Keratinocyte (primary cell): ENCODE measurements around the gene FCER1G. TPM values are rescaled to one million over a fixed set of nuclear protein-coding genes. Genes with fewer than 3 reads are reported as not detected.

Experiments used
- DNase-seq: peaks from one replicate; pipeline ENCODE4 v3.0.0-alpha.2; 2011; ENCODE audit warnings: low read depth, missing footprints, low spot score
- FAIRE-seq: peaks from 2 replicates; lab custom pipeline; 2011; peaks lifted over from hg19 to GRCh38; lab: Jason Lieb, UNC
- H2AFZ ChIP-seq: 2 replicates; pipeline ENCODE4 v1.6.0; 2012; ENCODE audit warnings: low read length, control low read depth, inconsistent platforms; ENCODE audit not compliant: control insufficient read depth
- H3K27ac ChIP-seq: 2 replicates; pipeline ENCODE4 v1.5.1; 2011; ENCODE audit warnings: low read length; ENCODE audit not compliant: control insufficient read depth, insufficient read depth
- H3K27me3 ChIP-seq: 3 replicates; pipeline ENCODE4 v1.6.0; 2011; ENCODE audit warnings: low read length; ENCODE audit not compliant: control insufficient read depth, insufficient read depth; ENCODE audit errors: extremely low read depth
- H3K36me3 ChIP-seq, 2 experiments: 2 replicates in 1 of 2; 3 replicates in 1 of 2; pipeline ENCODE4 v1.5.1; 2011; ENCODE audit warnings: low read length in 2 of 2, mild to moderate bottlenecking in 1 of 2; ENCODE audit not compliant: control insufficient read depth in 2 of 2, insufficient read depth in 2 of 2; ENCODE audit errors: extremely low read depth in 1 of 2
- H3K4me1 ChIP-seq: 3 replicates; pipeline ENCODE4 v1.5.1; 2011; ENCODE audit warnings: low read length; ENCODE audit not compliant: control insufficient read depth, insufficient read depth; ENCODE audit errors: extremely low read depth
- H3K4me2 ChIP-seq: 3 replicates; pipeline ENCODE4 v1.6.0; 2011; ENCODE audit warnings: low read depth, low read length; ENCODE audit not compliant: control insufficient read depth, insufficient read depth; ENCODE audit errors: extremely low read depth
- H3K4me3 ChIP-seq, 3 experiments: fragments of 200-600 bp in 1 of 3; sonication (generic) in 1 of 3; 2 replicates in 2 of 3; 3 replicates in 1 of 3; pipeline ENCODE4 v1.5.1; 2011 to 2016; ENCODE audit warnings: low read length in 3 of 3, mild to moderate bottlenecking in 3 of 3, control low read depth in 2 of 3, inconsistent platforms in 1 of 3, low read depth in 1 of 3, mixed read lengths in 1 of 3, mixed run types in 1 of 3, moderate library complexity in 1 of 3; ENCODE audit not compliant: control insufficient read depth in 2 of 3, insufficient read depth in 2 of 3; ENCODE audit errors: extremely low read depth in 1 of 3
- H3K79me2 ChIP-seq: 2 replicates; pipeline ENCODE4 v1.6.0; 2012; ENCODE audit warnings: low read length; ENCODE audit not compliant: control insufficient read depth, insufficient read depth
- H3K9ac ChIP-seq: 3 replicates; pipeline ENCODE4 v1.6.0; 2011; ENCODE audit warnings: low read length; ENCODE audit not compliant: control insufficient read depth, insufficient read depth; ENCODE audit errors: extremely low read depth
- H3K9me1 ChIP-seq: 3 replicates; pipeline ENCODE4 v1.6.0; 2011; ENCODE audit warnings: low read length; ENCODE audit not compliant: control insufficient read depth, insufficient read depth; ENCODE audit errors: extremely low read depth
- H3K9me3 ChIP-seq: 2 replicates; pipeline ENCODE4 v1.5.1; 2012; ENCODE audit warnings: low read depth, low read length; ENCODE audit not compliant: control insufficient read depth
- H4K20me1 ChIP-seq: 3 replicates; pipeline ENCODE4 v1.6.0; 2011; ENCODE audit warnings: low read length; ENCODE audit not compliant: control insufficient read depth, insufficient read depth; ENCODE audit errors: extremely low read depth
- EZH2 ChIP-seq: IDR thresholded peaks from one replicate; pipeline ENCODE4 v1.6.1; 2012; ENCODE audit warnings: inconsistent platforms, mild to moderate bottlenecking, low read length, moderate library complexity
- dilution Hi-C: fragments of 300-500 bp; cut with MboI; formaldehyde crosslinking; loops from one replicate; pipeline ENCODE4 v1.7.0; 2020; ENCODE audit warnings: low sequenced_read_pairs; ENCODE audit not compliant: extremely low pct_ligation_motif_present
- polyA plus RNA-seq, 5 experiments: library from polyadenylated mRNA; depleted of rRNA in 3 of 5; stranded (reverse) in 3 of 5; stranded (forward) in 1 of 5; unstranded in 1 of 5; fragments of >200 nt; gene quantifications; 1 replicate in 1 of 5; 2 replicates in 3 of 5; 3 replicates in 1 of 5; pipeline versions ENCODE4 v1.2.1 to v1.2.3, GENCODE V29; 2011 to 2012; ENCODE audit warnings: missing spikeins in 2 of 5, low read depth in 1 of 5, low replicate concordance in 1 of 5
- TF ChIP-seq, protein P1 (sequence below), 3 experiments: IDR thresholded peaks in 1 of 3; conservative IDR thresholded peaks in 1 of 3; optimal IDR thresholded peaks in 1 of 3; 2 replicates in 2 of 3; 3 replicates in 1 of 3; pipeline versions ENCODE3 to v1.5.1; 2011; ENCODE audit warnings: low read length in 3 of 3, mild to moderate bottlenecking in 3 of 3, moderate library complexity in 2 of 3, control low read depth in 1 of 3, inconsistent platforms in 1 of 3; ENCODE audit not compliant: insufficient read depth in 2 of 3; ENCODE audit errors: extremely low read depth in 1 of 3

Gene FCER1G
- polyA plus RNA-seq, 1 donor (not counting 4 experiments of a cell fraction or from before 2014, with no cell fraction given) = 1.2 TPM

- H3K4me3 ChIP-seq = no peak overlapping the region
These were observed 2.0 kb downstream of the FCER1G start for GRCh38 chr1:161216945-161217712.

GRCh38 chr1:161217831-161218230, 2.7 kb downstream of the FCER1G start:
- Histone ChIP-seq H3K36me3 (peaks cover 0 to 14% of the 10 kb centered on the region in 2 experiments), H3K9me3 (no peaks in the 10 kb centered on the region), H3K4me2 (no peak overlapping the region), H3K79me2 (no peaks in the 10 kb centered on the region), H3K9ac (no peak overlapping the region), H3K4me3 (no peak overlapping the region), H3K9me1 (no peaks in the 10 kb centered on the region), H4K20me1 (no peaks in the 10 kb centered on the region), H3K27ac (no peak overlapping the region), H3K27me3 (no peaks in the 10 kb centered on the region), H3K4me1 (no peaks in the 10 kb centered on the region), H2AFZ (no peak overlapping the region)
- dilution Hi-C loops = no loop called here
- no peak for FAIRE-seq
- no peak for TF ChIP-seq EZH2
- no peak for DNase-seq

More at GRCh38 chr1:161216945-161217712, 2.0 kb downstream of the FCER1G start:
- Histone ChIP-seq H3K79me2 (no peaks in the 10 kb centered on the region), H3K27ac (no peak overlapping the region), H3K9me3 (no peaks in the 10 kb centered on the region), H3K4me2 (no peak overlapping the region), H2AFZ (no peak overlapping the region), H3K9me1 (no peaks in the 10 kb centered on the region), H3K36me3 (peaks cover 4 to 14% of the 10 kb centered on the region in 2 experiments), H3K9ac (no peak overlapping the region), H3K4me1 (no peaks in the 10 kb centered on the region), H4K20me1 (no peaks in the 10 kb centered on the region), H3K27me3 (no peaks in the 10 kb centered on the region)
- FAIRE-seq = no peak
- DNase-seq = no peak
- TF ChIP-seq, protein P1, sequence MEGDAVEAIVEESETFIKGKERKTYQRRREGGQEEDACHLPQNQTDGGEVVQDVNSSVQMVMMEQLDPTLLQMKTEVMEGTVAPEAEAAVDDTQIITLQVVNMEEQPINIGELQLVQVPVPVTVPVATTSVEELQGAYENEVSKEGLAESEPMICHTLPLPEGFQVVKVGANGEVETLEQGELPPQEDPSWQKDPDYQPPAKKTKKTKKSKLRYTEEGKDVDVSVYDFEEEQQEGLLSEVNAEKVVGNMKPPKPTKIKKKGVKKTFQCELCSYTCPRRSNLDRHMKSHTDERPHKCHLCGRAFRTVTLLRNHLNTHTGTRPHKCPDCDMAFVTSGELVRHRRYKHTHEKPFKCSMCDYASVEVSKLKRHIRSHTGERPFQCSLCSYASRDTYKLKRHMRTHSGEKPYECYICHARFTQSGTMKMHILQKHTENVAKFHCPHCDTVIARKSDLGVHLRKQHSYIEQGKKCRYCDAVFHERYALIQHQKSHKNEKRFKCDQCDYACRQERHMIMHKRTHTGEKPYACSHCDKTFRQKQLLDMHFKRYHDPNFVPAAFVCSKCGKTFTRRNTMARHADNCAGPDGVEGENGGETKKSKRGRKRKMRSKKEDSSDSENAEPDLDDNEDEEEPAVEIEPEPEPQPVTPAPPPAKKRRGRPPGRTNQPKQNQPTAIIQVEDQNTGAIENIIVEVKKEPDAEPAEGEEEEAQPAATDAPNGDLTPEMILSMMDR (optimal IDR thresholded peaks at IDR 0.05 in 1 of 3, IDR thresholded peaks at IDR 0.05 in 1 of 3, conservative IDR thresholded peaks at IDR 0.05 in 1 of 3; ENCODE audit: extremely low read depth in 1 of 3, insufficient read depth in 2 of 3, low read length in 3 of 3) = no peak
- no peak for TF ChIP-seq EZH2
- dilution Hi-C loops = no loop called here
